Measurements from ENCODE around the gene FLOT2. TPM values are rescaled to one million over a fixed set of nuclear protein-coding genes. Genes with fewer than 3 reads are reported as not detected.
"Not testable (repeated sequence)": the region's sequence is repeated elsewhere in the genome, so short reads cannot be mapped to it uniquely, and the experiment has no call there.

FLOT2 gene
- total RNA-seq, 1 donor from 2014 or later, result 74.1 TPM

GRCh38 chr17:28895794-28896447 lies 1.6 kb downstream of the FLOT2 start:
- Mint-ChIP-seq H3K36me3 (ENCODE audit: low read depth) (no peaks in the 10 kb centered on the region), H3K4me3 (ENCODE audit: unreplicated experiment) (peak overlapping the region; percentile 85), H3K27me3 (ENCODE audit: low read depth) (no peaks in the 10 kb centered on the region), H3K27ac (ENCODE audit: unreplicated experiment) (peak overlapping the region; percentile 79), H3K9me3 (ENCODE audit: low read depth) (no peaks in the 10 kb centered on the region), H3K4me1 (ENCODE audit: low read depth) (peaks cover 51% of the 10 kb centered on the region)
- peak; percentile 12 for DNase-seq (ENCODE audit: low spot score)
- TF ChIP-seq CTCF (IDR thresholded peaks at IDR 0.05), result no peak

GRCh38 chr17:28893248-28894183 lies 4.0 kb downstream of the FLOT2 start:
- H3K4me3 Mint-ChIP-seq (ENCODE audit: unreplicated experiment), result not testable (repeated sequence)
- H3K27ac Mint-ChIP-seq (ENCODE audit: unreplicated experiment), result peak overlapping the region; percentile 68

GRCh38 chr17:28892024-28892423 lies 5.5 kb downstream of the FLOT2 start:
- no peak overlapping the region for H3K27ac Mint-ChIP-seq (ENCODE audit: unreplicated experiment)
- H3K4me1 Mint-ChIP-seq (ENCODE audit: low read depth), result peaks cover 55% of the 10 kb centered on the region
- no peaks in the 10 kb centered on the region for H3K27me3 Mint-ChIP-seq (ENCODE audit: low read depth)
- DNase-seq (ENCODE audit: low spot score), result no peak
- no peaks in the 10 kb centered on the region for H3K36me3 Mint-ChIP-seq (ENCODE audit: low read depth)
- no peaks in the 10 kb centered on the region for H3K9me3 Mint-ChIP-seq (ENCODE audit: low read depth)
- no peak overlapping the region for H3K4me3 Mint-ChIP-seq (ENCODE audit: unreplicated experiment)
- TF ChIP-seq CTCF (IDR thresholded peaks at IDR 0.05), result no peak

More at GRCh38 chr17:28893248-28894183, 4.0 kb downstream of the FLOT2 start:
- H3K27me3 Mint-ChIP-seq (ENCODE audit: low read depth); DNase-seq (ENCODE audit: low spot score); H3K36me3 Mint-ChIP-seq (ENCODE audit: low read depth); H3K9me3 Mint-ChIP-seq (ENCODE audit: low read depth): not testable (repeated sequence)
- H3K4me1 Mint-ChIP-seq (ENCODE audit: low read depth), result peaks cover 62% of the 10 kb centered on the region

GRCh38 chr17:28891201-28891600 lies 6.3 kb downstream of the FLOT2 start:
- Mint-ChIP-seq H3K36me3 (ENCODE audit: low read depth) (no peaks in the 10 kb centered on the region), H3K9me3 (ENCODE audit: low read depth) (no peaks in the 10 kb centered on the region), H3K4me1 (ENCODE audit: low read depth) (peaks cover 48% of the 10 kb centered on the region), H3K4me3 (ENCODE audit: unreplicated experiment) (no peak overlapping the region), H3K27me3 (ENCODE audit: low read depth) (no peaks in the 10 kb centered on the region), H3K27ac (ENCODE audit: unreplicated experiment) (peak overlapping the region; percentile 86)
- TF ChIP-seq CTCF (IDR thresholded peaks at IDR 0.05), result no peak
- DNase-seq (ENCODE audit: low spot score), result no peak

- TF ChIP-seq CTCF (IDR thresholded peaks at IDR 0.05), result no peak
- Mint-ChIP-seq H3K36me3 (ENCODE audit: low read depth) (peaks cover 4% of the 10 kb centered on the region), H3K4me1 (ENCODE audit: low read depth) (peaks cover 41% of the 10 kb centered on the region), H3K9me3 (ENCODE audit: low read depth) (no peaks in the 10 kb centered on the region), H3K27me3 (ENCODE audit: low read depth) (no peaks in the 10 kb centered on the region), H3K27ac (ENCODE audit: unreplicated experiment) (peak overlapping the region; percentile 86), H3K4me3 (ENCODE audit: unreplicated experiment) (no peak overlapping the region)
- DNase-seq (ENCODE audit: low spot score), result no peak
These were observed 7.5 kb downstream of the FLOT2 start for GRCh38 chr17:28889996-28890395.
